ENCODE data around the gene KCNH4.

DNA sequence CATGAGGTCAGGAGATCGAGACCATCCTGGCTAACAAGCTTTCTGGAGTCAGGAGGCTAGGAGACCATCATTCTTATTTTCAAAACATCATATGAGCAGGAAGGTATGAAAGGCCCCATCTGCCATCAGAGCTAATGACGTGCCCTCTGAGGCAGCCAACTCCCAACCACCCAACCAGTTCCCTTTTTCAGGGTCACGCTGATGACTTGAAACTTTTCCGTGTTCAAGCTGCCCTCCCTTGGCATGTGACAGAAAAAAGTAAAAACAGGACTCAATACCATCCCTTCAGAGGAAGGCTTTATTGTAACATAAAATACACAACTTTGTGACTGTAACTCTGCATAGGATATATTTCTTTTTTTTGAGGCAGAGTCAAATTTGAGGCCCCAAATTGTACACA is 18.0 kb upstream of the KCNH4 start:
- TF ChIP-seq, protein P1, sequence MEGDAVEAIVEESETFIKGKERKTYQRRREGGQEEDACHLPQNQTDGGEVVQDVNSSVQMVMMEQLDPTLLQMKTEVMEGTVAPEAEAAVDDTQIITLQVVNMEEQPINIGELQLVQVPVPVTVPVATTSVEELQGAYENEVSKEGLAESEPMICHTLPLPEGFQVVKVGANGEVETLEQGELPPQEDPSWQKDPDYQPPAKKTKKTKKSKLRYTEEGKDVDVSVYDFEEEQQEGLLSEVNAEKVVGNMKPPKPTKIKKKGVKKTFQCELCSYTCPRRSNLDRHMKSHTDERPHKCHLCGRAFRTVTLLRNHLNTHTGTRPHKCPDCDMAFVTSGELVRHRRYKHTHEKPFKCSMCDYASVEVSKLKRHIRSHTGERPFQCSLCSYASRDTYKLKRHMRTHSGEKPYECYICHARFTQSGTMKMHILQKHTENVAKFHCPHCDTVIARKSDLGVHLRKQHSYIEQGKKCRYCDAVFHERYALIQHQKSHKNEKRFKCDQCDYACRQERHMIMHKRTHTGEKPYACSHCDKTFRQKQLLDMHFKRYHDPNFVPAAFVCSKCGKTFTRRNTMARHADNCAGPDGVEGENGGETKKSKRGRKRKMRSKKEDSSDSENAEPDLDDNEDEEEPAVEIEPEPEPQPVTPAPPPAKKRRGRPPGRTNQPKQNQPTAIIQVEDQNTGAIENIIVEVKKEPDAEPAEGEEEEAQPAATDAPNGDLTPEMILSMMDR (IDR thresholded peaks at IDR 0.05): no peak
- TF ChIP-seq POLR2AphosphoS5 (IDR thresholded peaks at IDR 0.05) (no peak), POLR2A (IDR thresholded peaks at IDR 0.05) (no peak)
